Naive thymus-derived CD4-positive, alpha-beta T cell (primary cell): ENCODE results near the gene SNX9. TPM values are rescaled to one million over a fixed set of nuclear protein-coding genes. Genes with fewer than 3 reads are reported as not detected.
A peak's percentile ranks its signal among the peaks of the same experiment; 100 is the strongest.
"Not testable (repeated sequence)": the region's sequence is repeated elsewhere in the genome, so short reads cannot be mapped to it uniquely, and the experiment has no call there.

Experiments used
- ATAC-seq: fragments of 150-1000 bp; cut with Tn5 transposase; 2 replicates; pipeline ENCODE4 v1.10.0; 2021; ENCODE audit warnings: mild to moderate bottlenecking, moderate library complexity
- CTCF ChIA-PET: fragments of 350-600 bp; sonication (Branson Sonifier 250); formaldehyde crosslinking; loops from one replicate; lab custom pipeline; 2021; ENCODE audit warnings: antibody characterized with exemption; lab: Charles Lee
- POLR2A ChIA-PET: fragments of 350-600 bp; sonication (Branson Sonifier 250); formaldehyde crosslinking; loops from one replicate; lab custom pipeline; 2021; ENCODE audit warnings: antibody characterized with exemption, inconsistent platforms; lab: Charles Lee
- DNase-seq, 9 donors: peaks; one replicate each; pipeline versions ENCODE4 v3.0.0 to v3.0.0-alpha.2; 2020 to 2022; ENCODE audit warnings: mixed read lengths in 1 of 9
- H3K27ac ChIP-seq: one replicate; pipeline ENCODE4 v1.7.0; 2013; ENCODE audit warnings: mild to moderate bottlenecking, low read depth, low read length, moderate library complexity
- H3K27me3 ChIP-seq, 2 donors: one replicate each; pipeline ENCODE4 v1.7.0; 2013; ENCODE audit warnings: low read length in 2 of 2, mild to moderate bottlenecking in 2 of 2, moderate library complexity in 2 of 2; ENCODE audit not compliant: control insufficient read depth in 2 of 2, insufficient read depth in 2 of 2
- H3K36me3 ChIP-seq, 3 experiments: 1 replicate in 2 of 3; 2 replicates in 1 of 3; pipeline ENCODE4 v1.7.0; 2013; ENCODE audit warnings: low read length in 3 of 3, mild to moderate bottlenecking in 3 of 3, moderate library complexity in 1 of 3; ENCODE audit not compliant: insufficient read depth in 3 of 3, control insufficient read depth in 2 of 3
- H3K4me1 ChIP-seq, 2 donors: one replicate each; pipeline ENCODE4 v1.7.0; 2013; ENCODE audit warnings: low read length in 2 of 2, mild to moderate bottlenecking in 2 of 2, moderate library complexity in 1 of 2; ENCODE audit not compliant: control insufficient read depth in 2 of 2, insufficient read depth in 2 of 2
- H3K4me3 ChIP-seq: 2 replicates; pipeline ENCODE4 v1.7.0; 2013; ENCODE audit warnings: mild to moderate bottlenecking, low read length
- H3K9me3 ChIP-seq, 3 experiments: 1 replicate in 2 of 3; 2 replicates in 1 of 3; pipeline ENCODE4 v1.7.0; 2013; ENCODE audit warnings: low read length in 3 of 3; ENCODE audit not compliant: control insufficient read depth in 2 of 3
- H3K27ac Mint-ChIP-seq, 9 donors: one replicate each; pipeline ENCODE4 v1.8.0; 2020 to 2022; ENCODE audit warnings: mixed read lengths in 9 of 9, mild to moderate bottlenecking in 8 of 9, moderate library complexity in 5 of 9, inconsistent platforms in 2 of 9
- H3K27me3 Mint-ChIP-seq, 5 donors: one replicate each; pipeline ENCODE4 v1.8.0; 2021 to 2022; ENCODE audit warnings: mixed read lengths in 5 of 5, mild to moderate bottlenecking in 1 of 5
- H3K36me3 Mint-ChIP-seq, 5 donors: one replicate each; pipeline ENCODE4 v1.8.0; 2020 to 2022; ENCODE audit warnings: mixed read lengths in 5 of 5, mild to moderate bottlenecking in 3 of 5, inconsistent platforms in 1 of 5
- H3K4me1 Mint-ChIP-seq, 7 donors: one replicate each; pipeline ENCODE4 v1.8.0; 2020 to 2022; ENCODE audit warnings: mixed read lengths in 7 of 7, mild to moderate bottlenecking in 3 of 7, inconsistent platforms in 1 of 7
- H3K4me3 Mint-ChIP-seq, 10 donors: one replicate each; pipeline ENCODE4 v1.8.0; 2020 to 2022; ENCODE audit warnings: mild to moderate bottlenecking in 10 of 10, mixed read lengths in 10 of 10, moderate library complexity in 6 of 10, inconsistent platforms in 2 of 10
- H3K9me3 Mint-ChIP-seq, 11 donors: one replicate each; pipeline ENCODE4 v1.8.0; 2020 to 2022; ENCODE audit warnings: mixed read lengths in 11 of 11, mild to moderate bottlenecking in 4 of 11, inconsistent platforms in 1 of 11, moderate library complexity in 1 of 11
- intact Hi-C, 2 donors: fragments of 100-400 bp; cut with micrococcal nuclease; formaldehyde crosslinking; loops; one replicate each; pipeline ENCODE4 v1.15.1; 2023
- polyA plus RNA-seq, 2 donors: library from polyadenylated mRNA; unstranded; fragments of 300-500 nt; fragmentation: Illumina TruSeq; gene quantifications; one replicate each; pipeline ENCODE4 v1.2.3, GENCODE V29; 2021
- total RNA-seq, 6 experiments: library from RNA in 5 of 6; stranded (reverse) in 5 of 6; gene quantifications; 1 replicate in 5 of 6; 2 replicates in 1 of 6; pipeline ENCODE4 v1.2.3 and lab custom pipeline; 2021 to 2026

Gene SNX9
- total and polyA plus RNA-seq, 7 experiments from 2014 or later: 13.4 to 51.5 (median 36.4) TPM

- Histone ChIP-seq H3K9me3 (no peaks in the 10 kb centered on the region), H3K27me3 (no peaks in the 10 kb centered on the region), H3K36me3 (no peaks in the 10 kb centered on the region), H3K27ac (no peak overlapping the region), H3K4me3 (no peak overlapping the region), H3K4me1 (no peaks in the 10 kb centered on the region)
- ChIA-PET CTCF (no interaction called here), POLR2A (no interaction called here)
- H3K9me3 Mint-ChIP-seq: peaks cover 0 to 6% (median 0%) of the 10 kb centered on the region in 11 donors
- no peak overlapping the region for H3K4me3 Mint-ChIP-seq
- intact Hi-C loops: no loop called here
- H3K27ac Mint-ChIP-seq: no peak overlapping the region
- peaks cover 6 to 13% (median 11%) of the 10 kb centered on the region in 7 donors for H3K4me1 Mint-ChIP-seq
- ATAC-seq (no peak), DNase-seq (no peak)
- H3K36me3 Mint-ChIP-seq: no peaks in the 10 kb centered on the region
- peaks cover 0 to 49% (median 0%) of the 10 kb centered on the region in 5 donors for H3K27me3 Mint-ChIP-seq
These were observed 33.7 kb upstream of the SNX9 start for GRCh38 chr6:157789297-157789696.

- CTCF ChIA-PET: interaction anchor here (1.0 kb wide), 1 partner anchor 83 kb away, joined by 3 read pairs; no protein-coding TSS in a partner anchor
- Histone ChIP-seq H3K9me3 (no peaks in the 10 kb centered on the region), H3K27me3 (no peaks in the 10 kb centered on the region), H3K4me3 (no peak overlapping the region), H3K36me3 (no peaks in the 10 kb centered on the region), H3K4me1 (no peaks in the 10 kb centered on the region), H3K27ac (no peak overlapping the region)
- H3K4me3 Mint-ChIP-seq: no peak overlapping the region
- peaks cover 6 to 13% (median 11%) of the 10 kb centered on the region in 7 donors for H3K4me1 Mint-ChIP-seq
- DNase-seq (no peak), ATAC-seq (no peak)
- peaks cover 0 to 46% (median 0%) of the 10 kb centered on the region in 5 donors for H3K27me3 Mint-ChIP-seq
- H3K27ac Mint-ChIP-seq: no peak overlapping the region
- H3K9me3 Mint-ChIP-seq: peaks cover 0 to 6% (median 0%) of the 10 kb centered on the region in 11 donors
- POLR2A ChIA-PET: interaction anchor here (1.0 to 1.4 kb wide), 3 partner anchors 15 to 21 kb away, joined by 3 to 5 read pairs (median 3); no protein-coding TSS in a partner anchor
- intact Hi-C loops: no loop called here
- H3K36me3 Mint-ChIP-seq: no peaks in the 10 kb centered on the region
These were observed 33.2 kb upstream of the SNX9 start for GRCh38 chr6:157789861-157790260.

GRCh38 chr6:157790548-157791160, 32.4 kb upstream of the SNX9 start:
- H3K27me3 Mint-ChIP-seq: peaks cover 0 to 41% (median 0%) of the 10 kb centered on the region in 5 donors
- CTCF ChIA-PET: interaction anchor here (0.6 to 2.5 kb wide), 3 partner anchors 28 to 763 kb away, joined by 3 to 6 read pairs (median 3); no protein-coding TSS in a partner anchor

GRCh38 chr6:157791450-157791849, 31.6 kb upstream of the SNX9 start:
- ATAC-seq (no peak), DNase-seq (no peak)
- Histone ChIP-seq H3K27ac (no peak overlapping the region), H3K4me3 (no peak overlapping the region), H3K9me3 (no peaks in the 10 kb centered on the region), H3K4me1 (no peaks in the 10 kb centered on the region), H3K27me3 (no peaks in the 10 kb centered on the region), H3K36me3 (no peaks in the 10 kb centered on the region)
- no peaks in the 10 kb centered on the region for H3K36me3 Mint-ChIP-seq
- H3K4me1 Mint-ChIP-seq: peaks cover 6 to 13% (median 11%) of the 10 kb centered on the region in 7 donors
- H3K27me3 Mint-ChIP-seq: peaks cover 0 to 38% (median 0%) of the 10 kb centered on the region in 5 donors
- H3K27ac Mint-ChIP-seq: peak overlapping the region in 2 of 9 donors; percentile 32 to 63
- CTCF ChIA-PET: interaction anchor here (1.3 to 2.5 kb wide), 2 partner anchors 29 to 82 kb away, joined by 3 to 6 read pairs; no protein-coding TSS in a partner anchor
- intact Hi-C loops: no loop called here
- H3K9me3 Mint-ChIP-seq: peaks cover 0 to 5% (median 0%) of the 10 kb centered on the region in 11 donors
- no peak overlapping the region for H3K4me3 Mint-ChIP-seq
- POLR2A ChIA-PET: interaction anchor here (0.9 kb wide), 1 partner anchor 9 kb away, joined by 3 read pairs; no protein-coding TSS in a partner anchor

More at GRCh38 chr6:157790548-157791160, 32.4 kb upstream of the SNX9 start:
- H3K27me3 ChIP-seq: no peaks in the 10 kb centered on the region
- Mint-ChIP-seq H3K4me3 (no peak overlapping the region), H3K36me3 (no peaks in the 10 kb centered on the region), H3K4me1 (peaks cover 6 to 13% (median 11%) of the 10 kb centered on the region in 7 donors), H3K27ac (peak overlapping the region in 4 of 9 donors; percentile 32 to 70 (median 51)), H3K9me3 (peaks cover 0 to 4% (median 0%) of the 10 kb centered on the region in 11 donors)
- intact Hi-C loops: no loop called here
- no peaks in the 10 kb centered on the region for H3K9me3 ChIP-seq
- H3K4me1 ChIP-seq: no peaks in the 10 kb centered on the region
- DNase-seq (no peak), ATAC-seq (no peak)
- H3K27ac ChIP-seq: no peak overlapping the region
- no peak overlapping the region for H3K4me3 ChIP-seq
- H3K36me3 ChIP-seq: no peaks in the 10 kb centered on the region
- POLR2A ChIA-PET: interaction anchor here (0.5 to 1.4 kb wide), 4 partner anchors 14 to 82 kb away, joined by 3 to 5 read pairs (median 3); no protein-coding TSS in a partner anchor

GRCh38 chr6:157792671-157793070, 30.4 kb upstream of the SNX9 start:
- intact Hi-C loops: no loop called here
- Histone ChIP-seq H3K4me3 (no peak overlapping the region), H3K4me1 (no peaks in the 10 kb centered on the region), H3K27ac (no peak overlapping the region), H3K9me3 (no peaks in the 10 kb centered on the region), H3K27me3 (no peaks in the 10 kb centered on the region), H3K36me3 (no peaks in the 10 kb centered on the region)
- Mint-ChIP-seq H3K36me3 (no peaks in the 10 kb centered on the region), H3K4me3 (no peak overlapping the region), H3K27ac (no peak overlapping the region), H3K27me3 (peaks cover 0 to 32% (median 0%) of the 10 kb centered on the region in 5 donors), H3K4me1 (peaks cover 6 to 13% (median 11%) of the 10 kb centered on the region in 7 donors), H3K9me3 (peaks cover 0 to 5% (median 0%) of the 10 kb centered on the region in 11 donors)
- ATAC-seq (no peak), DNase-seq (no peak)
- ChIA-PET CTCF (interaction anchor here (1.3 to 2.5 kb wide), 2 partner anchors 30 to 81 kb away, joined by 3 to 6 read pairs; no protein-coding TSS in a partner anchor), POLR2A (interaction anchor here (1.3 kb wide), 1 partner anchor 48 kb away, joined by 3 read pairs; no protein-coding TSS in a partner anchor)

GRCh38 chr6:157794012-157794411, 29.0 kb upstream of the SNX9 start:
- ATAC-seq, CTCF ChIA-PET, intact Hi-C loops, DNase-seq, H3K4me3 Mint-ChIP-seq, H3K36me3 ChIP-seq, H3K27me3 ChIP-seq, POLR2A ChIA-PET, H3K4me3 ChIP-seq, H3K27ac Mint-ChIP-seq, H3K9me3 Mint-ChIP-seq, H3K4me1 ChIP-seq, H3K9me3 ChIP-seq, H3K36me3 Mint-ChIP-seq, H3K27ac ChIP-seq: not testable (repeated sequence)
- H3K27me3 Mint-ChIP-seq: peaks cover 0 to 44% (median 0%) of the 10 kb centered on the region in 5 donors
- H3K4me1 Mint-ChIP-seq: peaks cover 9 to 17% (median 12%) of the 10 kb centered on the region in 7 donors
